NCI-H1105 (cell line): ENCODE results near the gene STAG1.
"Not testable (repeated sequence)": the region's sequence is repeated elsewhere in the genome, so short reads cannot be mapped to it uniquely, and the experiment has no call there.

ENCODE experiments used
- DNase-seq: peaks from one replicate; lab custom pipeline; 2025; lab: John Stamatoyannopoulos, UW

Gene STAG1

GRCh38 chr3:136503056-136503455 lies 249.1 kb downstream of the STAG1 start:
- DNase-seq, result no peak

- DNase-seq, result no peak
Measured at GRCh38 chr3:136498919-136499447, 253.2 kb downstream of the STAG1 start.

GRCh38 chr3:136495213-136495612 lies 257.0 kb downstream of the STAG1 start:
- DNase-seq, result no peak

- DNase-seq, result no peak
Measured at GRCh38 chr3:136490646-136491405, 261.4 kb downstream of the STAG1 start.

GRCh38 chr3:136485777-136486176 lies 266.4 kb downstream of the STAG1 start:
- no peak for DNase-seq

- DNase-seq, result no peak
Measured at GRCh38 chr3:136476280-136476679, 275.9 kb downstream of the STAG1 start.

- not testable (repeated sequence) for DNase-seq
Measured at GRCh38 chr3:136474876-136475275, 277.3 kb downstream of the STAG1 start.

GRCh38 chr3:136473716-136474326 lies 278.4 kb downstream of the STAG1 start:
- no peak for DNase-seq

GRCh38 chr3:136465296-136465695 lies 286.9 kb downstream of the STAG1 start:
- no peak for DNase-seq

- no peak for DNase-seq
Measured at GRCh38 chr3:136464502-136464901, 287.7 kb downstream of the STAG1 start.

GRCh38 chr3:136463170-136463569 lies 289.0 kb downstream of the STAG1 start:
- no peak for DNase-seq

GRCh38 chr3:136457793-136458192 lies 294.4 kb downstream of the STAG1 start:
- DNase-seq, result no peak

- DNase-seq, result no peak
Measured at GRCh38 chr3:136456196-136456595, 296.0 kb downstream of the STAG1 start.

- no peak for DNase-seq
Measured at GRCh38 chr3:136444581-136444980, 307.6 kb downstream of the STAG1 start.

GRCh38 chr3:136437043-136437442 lies 315.1 kb downstream of the STAG1 start:
- no peak for DNase-seq

- no peak for DNase-seq
Measured at GRCh38 chr3:136434429-136434828, 317.7 kb downstream of the STAG1 start.

GRCh38 chr3:136432685-136433084 lies 319.5 kb downstream of the STAG1 start:
- DNase-seq, result no peak

- no peak for DNase-seq
Measured at GRCh38 chr3:136428167-136428566, 324.0 kb downstream of the STAG1 start.

- DNase-seq, result no peak
Measured at GRCh38 chr3:136427236-136427635, 324.9 kb downstream of the STAG1 start.

- DNase-seq, result no peak
Measured at GRCh38 chr3:136414476-136414875, 337.7 kb downstream of the STAG1 start.

- DNase-seq, result no peak
Measured at GRCh38 chr3:136412307-136412706, 339.9 kb downstream of the STAG1 start.

GRCh38 chr3:136409549-136409948 lies 342.6 kb downstream of the STAG1 start:
- no peak for DNase-seq

- DNase-seq, result no peak
Measured at GRCh38 chr3:136404056-136404455, 348.1 kb downstream of the STAG1 start.
